ENCODE results near the gene CDKAL1.

DNA sequence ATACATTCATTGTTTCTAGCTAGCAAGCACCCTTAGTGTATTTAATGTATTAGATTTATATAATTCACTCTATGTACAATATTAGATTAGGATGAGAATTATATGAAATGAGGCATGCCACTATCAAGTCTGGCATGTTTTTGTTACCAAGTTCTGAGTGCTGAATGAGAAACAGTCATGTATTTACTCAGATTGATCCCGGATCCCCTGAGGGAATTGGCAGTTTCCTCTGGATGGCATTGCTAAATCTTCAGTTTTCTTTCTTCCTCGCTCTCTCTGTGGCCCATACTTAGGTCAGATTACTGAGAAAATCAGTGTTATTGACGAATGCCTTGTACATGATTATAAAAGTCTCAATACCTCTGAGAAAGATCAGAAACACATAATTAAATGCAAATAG lies 66.6 kb downstream of the CDKAL1 start:
- TF ChIP-seq EZH2 (IDR thresholded peaks at IDR 0.05; ENCODE audit: low read depth) (no peak), CTCF (conservative IDR thresholded peaks at IDR 0.05) (no peak)
